Neuronal stem cell (in vitro differentiated cells): Measurements from ENCODE around the gene PIK3C2G.

Experiments
- DNase-seq: peaks from one replicate; pipeline ENCODE4 v3.0.0-alpha.2; 2013; ENCODE audit warnings: low spot score
- H2AFZ ChIP-seq: one replicate; pipeline ENCODE4 v1.6.1; 2013; ENCODE audit warnings: mild to moderate bottlenecking, low read length, inconsistent platforms
- H2AK5ac ChIP-seq: 2 replicates; pipeline ENCODE4 v1.6.1; 2013; ENCODE audit warnings: low read depth, mild to moderate bottlenecking, inconsistent platforms, low read length, moderate library complexity, mixed read lengths
- H2BK120ac ChIP-seq: 2 replicates; pipeline ENCODE4 v1.6.1; 2013; ENCODE audit warnings: low read depth, mild to moderate bottlenecking, inconsistent platforms, low read length, moderate library complexity, mixed read lengths
- H2BK12ac ChIP-seq: one replicate; pipeline ENCODE4 v1.6.1; 2013; ENCODE audit warnings: low read length, inconsistent platforms
- H2BK15ac ChIP-seq: 2 replicates; pipeline ENCODE4 v1.6.1; 2013; ENCODE audit warnings: mild to moderate bottlenecking, low read length, inconsistent platforms, mixed read lengths
- H2BK5ac ChIP-seq: one replicate; pipeline ENCODE4 v1.6.1; 2013; ENCODE audit warnings: inconsistent platforms, mild to moderate bottlenecking, low read length, moderate library complexity
- H3K14ac ChIP-seq: one replicate; pipeline ENCODE4 v1.6.1; 2013; ENCODE audit warnings: low read length, inconsistent platforms
- H3K18ac ChIP-seq: 2 replicates; pipeline ENCODE4 v1.6.1; 2013; ENCODE audit warnings: low read length, inconsistent platforms
- H3K23ac ChIP-seq: 2 replicates; pipeline ENCODE4 v1.6.1; 2013; ENCODE audit warnings: low read depth, mild to moderate bottlenecking, mixed read lengths, low read length, inconsistent platforms; ENCODE audit not compliant: poor library complexity
- H3K27ac ChIP-seq: replicated peaks from 3 replicates; pipeline ENCODE4 v1.5.1; 2013; ENCODE audit warnings: low read length, inconsistent platforms
- H3K27me3 ChIP-seq, 3 experiments: 2 replicates each; pipeline ENCODE4 v1.6.1; 2013; ENCODE audit warnings: low read length in 3 of 3, mild to moderate bottlenecking in 2 of 3, inconsistent platforms in 1 of 3, low read depth in 1 of 3, mixed read lengths in 1 of 3, moderate library complexity in 1 of 3; ENCODE audit not compliant: control insufficient read depth in 3 of 3, insufficient read depth in 3 of 3
- H3K36me3 ChIP-seq, 2 donors: replicated peaks in 1 of 2; 2 replicates each; pipeline ENCODE4 v1.6.1; 2013; ENCODE audit warnings: low read length in 2 of 2; ENCODE audit not compliant: control insufficient read depth in 2 of 2, insufficient read depth in 2 of 2
- H3K4ac ChIP-seq: 2 replicates; pipeline ENCODE4 v1.6.1; 2013; ENCODE audit warnings: inconsistent platforms, mild to moderate bottlenecking, low read length, moderate library complexity
- H3K4me1 ChIP-seq, 2 donors: 1 replicate in 1 of 2; 2 replicates in 1 of 2; pipeline ENCODE4 v1.6.1; 2013; ENCODE audit warnings: low read length in 2 of 2, low read depth in 1 of 2; ENCODE audit not compliant: control insufficient read depth in 2 of 2, insufficient read depth in 1 of 2
- H3K4me2 ChIP-seq: one replicate; pipeline ENCODE4 v1.6.1; 2013; ENCODE audit warnings: mild to moderate bottlenecking, low read length, inconsistent platforms; ENCODE audit not compliant: insufficient read depth, poor library complexity, severe bottlenecking
- H3K4me3 ChIP-seq, 2 donors: 2 replicates each; pipeline ENCODE4 v1.5.1; 2013; ENCODE audit warnings: low read length in 2 of 2, mild to moderate bottlenecking in 2 of 2, inconsistent platforms in 1 of 2, moderate library complexity in 1 of 2
- H3K79me1 ChIP-seq: one replicate; pipeline ENCODE4 v1.6.1; 2013; ENCODE audit warnings: low read depth, mild to moderate bottlenecking, inconsistent platforms, low read length, moderate library complexity
- H3K9ac ChIP-seq: one replicate; pipeline ENCODE4 v1.6.1; 2013; ENCODE audit warnings: mild to moderate bottlenecking, low read depth, low read length, inconsistent platforms; ENCODE audit not compliant: poor library complexity
- H3K9me3 ChIP-seq, 2 donors: replicated peaks in 1 of 2; 2 replicates each; pipeline versions ENCODE3 to v1.6.1; 2013; ENCODE audit warnings: low read length in 2 of 2, mild to moderate bottlenecking in 2 of 2, inconsistent platforms in 1 of 2, low read depth in 1 of 2, mixed read lengths in 1 of 2, moderate library complexity in 1 of 2; ENCODE audit not compliant: control insufficient read depth in 2 of 2, insufficient read depth in 1 of 2
- H4K8ac ChIP-seq: one replicate; pipeline ENCODE4 v1.6.1; 2013; ENCODE audit warnings: low read depth, mild to moderate bottlenecking, inconsistent platforms, low read length, moderate library complexity
- H4K91ac ChIP-seq: one replicate; pipeline ENCODE4 v1.6.1; 2013; ENCODE audit warnings: low read length, low read depth, mild to moderate bottlenecking, inconsistent platforms; ENCODE audit not compliant: poor library complexity
- WGBS, 2 donors: extraction: QIAGEN DNeasy Blood & Tissue Kit; methylation state at CpG; one replicate each; pipeline ENCODE4 v1.1.7; 2013; ENCODE audit warnings: missing lambda C conversion rate in 2 of 2, mixed read lengths in 1 of 2; ENCODE audit not compliant: insufficient read length in 2 of 2, insufficient replicate concordance in 1 of 2; ENCODE audit errors: extremely low coverage in 2 of 2; 5-methylcytosine and 5-hydroxymethylcytosine counted together

PIK3C2G gene

GRCh38 chr12:18658179-18658578 is 396.9 kb downstream of the PIK3C2G start:
- no CpG with 5 or more reads among the region's 2 CpGs for WGBS, 2 donors
- Histone ChIP-seq H3K18ac (no peak overlapping the region), H4K91ac (no peak overlapping the region), H3K9me3 (peaks cover 3% of the 10 kb centered on the region in 2 donors), H4K8ac (no peak overlapping the region), H2BK12ac (no peak overlapping the region), H2BK120ac (no peak overlapping the region), H3K9ac (no peak overlapping the region), H2AK5ac (no peak overlapping the region), H2AFZ (no peak overlapping the region), H3K14ac (no peak overlapping the region), H2BK15ac (no peak overlapping the region), H3K4me1 (no peaks in the 10 kb centered on the region), H3K4me3 (no peak overlapping the region), H3K23ac (no peak overlapping the region), H3K36me3 (no peaks in the 10 kb centered on the region), H3K4me2 (no peak overlapping the region), H3K27me3 (no peaks in the 10 kb centered on the region), H3K27ac (no peak overlapping the region), H3K4ac (no peak overlapping the region), H2BK5ac (no peak overlapping the region), H3K79me1 (no peaks in the 10 kb centered on the region)
- DNase-seq, result no peak

- Histone ChIP-seq H3K4me1 (no peaks in the 10 kb centered on the region), H2BK12ac (no peak overlapping the region), H2AFZ (no peak overlapping the region), H3K79me1 (no peaks in the 10 kb centered on the region), H2BK120ac (no peak overlapping the region), H3K14ac (no peak overlapping the region), H3K27me3 (no peaks in the 10 kb centered on the region), H3K4me3 (no peak overlapping the region), H3K27ac (no peak overlapping the region), H4K91ac (no peak overlapping the region), H3K36me3 (no peaks in the 10 kb centered on the region), H3K4me2 (no peak overlapping the region), H2BK5ac (no peak overlapping the region), H3K9ac (no peak overlapping the region), H3K4ac (no peak overlapping the region), H3K18ac (no peak overlapping the region), H3K9me3 (peaks cover 3% of the 10 kb centered on the region in 2 donors), H2AK5ac (no peak overlapping the region), H4K8ac (no peak overlapping the region), H3K23ac (no peak overlapping the region), H2BK15ac (no peak overlapping the region)
- no peak for DNase-seq
Measured at GRCh38 chr12:18658829-18659228, 397.5 kb downstream of the PIK3C2G start.

- H3K9me3 ChIP-seq, result peaks cover 0 to 5% of the 10 kb centered on the region in 2 donors
- no peak overlapping the region for H3K27ac ChIP-seq
- H3K79me1 ChIP-seq, result no peaks in the 10 kb centered on the region
- no peak overlapping the region for H2BK12ac ChIP-seq
- H2BK15ac ChIP-seq, result no peak overlapping the region
- H4K8ac ChIP-seq, result no peak overlapping the region
- no peak overlapping the region for H3K18ac ChIP-seq
- H3K27me3 ChIP-seq, result no peaks in the 10 kb centered on the region
- peaks cover 0 to 2% of the 10 kb centered on the region in 2 donors for H3K4me1 ChIP-seq
- no peak overlapping the region for H4K91ac ChIP-seq
- no peak overlapping the region for H2AFZ ChIP-seq
- no peak overlapping the region for H2BK5ac ChIP-seq
- no peak overlapping the region for H3K9ac ChIP-seq
- no peak overlapping the region for H3K23ac ChIP-seq
- H3K36me3 ChIP-seq, result no peaks in the 10 kb centered on the region
- no peak overlapping the region for H3K14ac ChIP-seq
- no peak overlapping the region for H3K4ac ChIP-seq
- no peak overlapping the region for H3K4me3 ChIP-seq
- DNase-seq, result no peak
- H3K4me2 ChIP-seq, result no peak overlapping the region
- H2BK120ac ChIP-seq, result no peak overlapping the region
- H2AK5ac ChIP-seq, result no peak overlapping the region
Measured at GRCh38 chr12:18676141-18676540, 414.8 kb downstream of the PIK3C2G start.

GRCh38 chr12:18676996-18677588 is 415.8 kb downstream of the PIK3C2G start:
- H3K4me2 ChIP-seq, result no peak overlapping the region
- no peak overlapping the region for H3K4me3 ChIP-seq
- no peak overlapping the region for H3K4ac ChIP-seq
- no peak overlapping the region for H4K8ac ChIP-seq
- H3K4me1 ChIP-seq, result peaks cover 0 to 2% of the 10 kb centered on the region in 2 donors
- no peak overlapping the region for H2BK120ac ChIP-seq
- no peak overlapping the region for H2AFZ ChIP-seq
- H4K91ac ChIP-seq, result no peak overlapping the region
- no CpG with 5 or more reads among the region's 5 CpGs for WGBS, 2 donors
- H3K27ac ChIP-seq, result no peak overlapping the region
- no peak overlapping the region for H2AK5ac ChIP-seq
- H3K9ac ChIP-seq, result no peak overlapping the region
- no peak overlapping the region for H3K14ac ChIP-seq
- no peak overlapping the region for H2BK5ac ChIP-seq
- no peak for DNase-seq
- peaks cover 0 to 5% of the 10 kb centered on the region in 2 donors for H3K9me3 ChIP-seq
- no peak overlapping the region for H3K23ac ChIP-seq
- H3K18ac ChIP-seq, result no peak overlapping the region
- no peaks in the 10 kb centered on the region for H3K79me1 ChIP-seq
- no peaks in the 10 kb centered on the region for H3K27me3 ChIP-seq
- no peak overlapping the region for H2BK15ac ChIP-seq
- no peaks in the 10 kb centered on the region for H3K36me3 ChIP-seq
- no peak overlapping the region for H2BK12ac ChIP-seq
